OCI-LY3 (cell line): Measurements from ENCODE around the gene OTUD1.

Experiments
- EZH2phosphoT487 ChIP-seq: fragments of 200-600 bp; shearing (Covaris generic); IDR thresholded peaks from 2 replicates; pipeline ENCODE4 v1.6.1; 2018; ENCODE audit warnings: antibody characterized with exemption, mixed run types, low read depth
- TF ChIP-seq, protein P1 (sequence below): fragments of 200-600, 300-600 bp; sonication (generic); IDR thresholded peaks from 2 replicates; pipeline ENCODE4 v1.5.1; 2014; ENCODE audit warnings: antibody characterized with exemption, low read length, low read depth

GRCh38 chr10:23421397-23421796 is 17.5 kb upstream of the OTUD1 start:
- TF ChIP-seq, protein P1, sequence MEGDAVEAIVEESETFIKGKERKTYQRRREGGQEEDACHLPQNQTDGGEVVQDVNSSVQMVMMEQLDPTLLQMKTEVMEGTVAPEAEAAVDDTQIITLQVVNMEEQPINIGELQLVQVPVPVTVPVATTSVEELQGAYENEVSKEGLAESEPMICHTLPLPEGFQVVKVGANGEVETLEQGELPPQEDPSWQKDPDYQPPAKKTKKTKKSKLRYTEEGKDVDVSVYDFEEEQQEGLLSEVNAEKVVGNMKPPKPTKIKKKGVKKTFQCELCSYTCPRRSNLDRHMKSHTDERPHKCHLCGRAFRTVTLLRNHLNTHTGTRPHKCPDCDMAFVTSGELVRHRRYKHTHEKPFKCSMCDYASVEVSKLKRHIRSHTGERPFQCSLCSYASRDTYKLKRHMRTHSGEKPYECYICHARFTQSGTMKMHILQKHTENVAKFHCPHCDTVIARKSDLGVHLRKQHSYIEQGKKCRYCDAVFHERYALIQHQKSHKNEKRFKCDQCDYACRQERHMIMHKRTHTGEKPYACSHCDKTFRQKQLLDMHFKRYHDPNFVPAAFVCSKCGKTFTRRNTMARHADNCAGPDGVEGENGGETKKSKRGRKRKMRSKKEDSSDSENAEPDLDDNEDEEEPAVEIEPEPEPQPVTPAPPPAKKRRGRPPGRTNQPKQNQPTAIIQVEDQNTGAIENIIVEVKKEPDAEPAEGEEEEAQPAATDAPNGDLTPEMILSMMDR, result no peak
- no peak for TF ChIP-seq EZH2phosphoT487
